GM10847 (cell line): ENCODE data around the gene OR6N2.

Source experiments
- POLR2A ChIP-seq: IDR thresholded peaks from 2 replicates; pipeline ENCODE4 v1.6.1; 2011; ENCODE audit not compliant: insufficient read length; ENCODE audit errors: extremely low read depth

The OR6N2 gene

GRCh38 chr1:158781104-158781503, at the start of gene OR6N2:
TSS of gene OR6N2 (minus strand) at chr1:158781204. CDS start at chr1:158777635, 3,569 bp downstream.
- no peak for TF ChIP-seq POLR2A

- no peak for TF ChIP-seq POLR2A
Measured at GRCh38 chr1:158830074-158830677, 49.2 kb upstream of the OR6N2 start.

DNA sequence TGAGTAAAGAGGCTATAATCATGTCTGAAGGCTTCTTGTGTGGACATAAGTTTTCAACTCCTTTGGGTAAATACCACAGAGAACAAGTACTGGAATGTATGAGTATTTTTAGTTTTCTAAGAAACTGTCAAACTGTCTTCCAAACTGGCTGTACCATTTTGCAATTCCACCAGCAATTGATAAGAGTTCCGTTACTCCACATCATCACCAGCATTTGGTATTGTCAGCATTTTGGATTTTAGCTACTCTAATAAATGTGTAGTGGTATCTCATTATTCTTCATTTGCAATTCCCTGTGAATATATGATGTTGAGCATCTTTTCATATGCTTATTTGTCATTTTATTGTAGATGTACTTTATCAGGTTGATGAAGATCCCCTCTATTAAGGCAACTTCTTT, 40.7 kb upstream of the OR6N2 start:
- TF ChIP-seq POLR2A, result no peak

- no peak for TF ChIP-seq POLR2A
Measured at GRCh38 chr1:158819461-158820443, 38.7 kb upstream of the OR6N2 start.

DNA sequence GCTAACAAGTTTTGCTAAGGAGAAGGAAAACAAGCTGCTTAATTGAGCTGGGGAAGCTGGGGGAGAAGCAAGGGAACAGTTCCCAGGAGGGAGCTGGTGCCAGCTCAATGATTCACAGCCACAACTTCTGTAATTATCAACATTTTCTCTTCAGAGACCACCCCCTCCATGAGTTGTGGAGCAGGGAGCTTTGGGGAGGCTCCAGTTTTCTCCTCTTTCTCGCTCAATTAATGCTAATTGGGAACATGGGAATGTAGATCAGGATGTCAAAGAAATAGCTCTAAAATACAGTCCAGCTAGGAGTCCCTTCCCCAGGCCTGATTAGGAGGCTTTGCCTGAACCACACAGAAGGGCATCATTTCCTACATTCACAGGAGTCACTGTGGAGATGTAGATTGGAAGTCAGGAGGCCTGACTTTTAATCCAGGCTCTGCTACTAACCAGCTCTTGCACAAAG, 38.0 kb upstream of the OR6N2 start:
- no peak for TF ChIP-seq POLR2A

DNA sequence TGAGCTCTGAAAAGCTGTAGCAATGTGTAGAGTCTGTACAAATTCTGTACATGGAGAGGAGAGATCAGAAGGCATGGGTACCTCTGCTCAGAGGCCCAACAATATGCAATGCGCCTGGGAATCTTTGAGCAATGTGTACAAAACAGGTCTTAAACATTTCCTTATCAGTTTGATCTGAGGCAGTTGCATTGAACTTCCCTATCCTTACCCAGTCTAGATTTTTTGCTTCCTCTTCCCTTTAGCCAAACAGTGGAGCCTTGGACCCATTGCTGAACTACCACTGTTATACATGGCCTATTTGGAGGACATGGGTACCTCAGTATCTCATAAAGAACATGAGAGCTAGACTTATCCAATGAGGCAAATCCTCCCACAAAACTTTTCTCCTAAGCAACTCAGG, 37.6 kb upstream of the OR6N2 start:
- TF ChIP-seq POLR2A, result no peak

GRCh38 chr1:158814970-158815369, 34.0 kb upstream of the OR6N2 start:
- TF ChIP-seq POLR2A, result no peak

DNA sequence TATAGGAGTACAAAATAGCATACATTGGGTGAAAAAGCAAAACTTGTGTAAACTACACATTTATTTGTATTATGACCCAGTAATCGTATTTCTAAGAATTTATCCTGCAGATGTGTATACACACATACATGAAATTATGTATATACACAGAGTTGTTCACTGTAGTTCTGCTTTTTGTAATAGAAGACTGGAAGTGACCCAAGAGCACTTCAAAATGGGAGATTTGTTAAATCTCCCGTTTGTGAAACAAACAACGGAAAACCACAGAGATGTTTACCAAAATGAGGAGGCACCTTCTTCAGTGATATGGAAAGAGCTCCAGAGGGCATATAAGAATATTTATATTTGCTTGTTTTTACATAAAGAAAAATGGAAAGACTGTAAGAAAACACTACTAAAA, 32.2 kb upstream of the OR6N2 start:
- no peak for TF ChIP-seq POLR2A

DNA sequence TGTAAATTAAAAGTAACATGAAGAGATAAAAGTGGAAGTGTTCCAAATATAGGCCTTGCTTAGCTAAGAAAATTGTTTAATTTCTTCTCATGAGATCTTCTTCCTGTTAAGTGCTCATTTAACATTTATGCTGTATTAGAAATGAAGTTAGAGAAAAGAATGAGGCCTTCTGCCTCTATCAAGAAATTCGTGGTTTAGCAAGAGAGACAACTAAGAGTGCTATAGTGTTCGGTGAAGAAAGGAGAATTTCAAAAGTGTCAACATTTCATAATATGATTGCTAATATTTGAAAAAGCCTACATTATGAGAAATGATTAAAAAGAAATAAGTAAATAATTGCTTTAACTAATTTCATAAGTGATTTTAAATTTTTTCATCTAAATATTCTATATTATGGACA, 31.3 kb upstream of the OR6N2 start:
- no peak for TF ChIP-seq POLR2A

- TF ChIP-seq POLR2A, result no peak
Measured at GRCh38 chr1:158810311-158810710, 29.3 kb upstream of the OR6N2 start.

DNA sequence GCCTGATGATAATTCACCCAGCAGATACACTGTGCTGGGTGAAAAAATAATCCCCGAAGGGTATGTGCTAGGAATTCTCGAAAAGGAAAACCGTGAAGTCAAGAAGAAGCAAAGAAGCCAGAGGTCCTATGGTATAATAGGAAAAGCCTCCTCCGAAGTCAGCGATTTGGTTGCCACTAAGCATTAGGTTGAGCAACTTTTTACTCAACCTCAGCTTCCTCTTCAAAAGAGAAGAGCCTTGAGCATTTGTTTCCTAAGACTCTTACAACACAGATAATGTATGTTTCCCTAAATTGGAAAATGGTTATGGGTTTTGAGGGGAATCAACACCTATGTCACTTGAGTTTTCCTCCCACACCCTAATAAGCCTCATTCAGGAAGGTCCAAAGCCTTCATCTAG, 28.9 kb upstream of the OR6N2 start:
- TF ChIP-seq POLR2A, result no peak

DNA sequence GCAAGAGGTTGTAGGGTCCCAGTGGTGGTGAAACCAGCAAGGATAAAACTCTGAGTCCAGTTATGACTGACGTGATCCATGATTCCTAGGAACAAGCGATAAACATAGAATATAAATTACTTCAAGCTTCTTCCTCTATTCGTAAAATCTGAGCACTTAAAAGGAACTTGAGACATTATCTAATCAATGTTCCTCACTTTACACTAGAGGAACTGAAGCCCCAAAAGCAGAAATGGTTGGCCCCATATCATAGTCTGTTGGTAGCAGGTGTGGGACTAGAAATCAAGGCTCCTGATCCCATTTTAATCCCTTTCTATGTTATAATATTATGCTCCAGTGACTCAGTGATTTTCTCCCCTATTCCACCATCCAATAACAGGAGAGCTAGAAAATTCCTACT, 28.3 kb upstream of the OR6N2 start:
- TF ChIP-seq POLR2A, result no peak

GRCh38 chr1:158806916-158807536, 26.0 kb upstream of the OR6N2 start:
- no peak for TF ChIP-seq POLR2A

- no peak for TF ChIP-seq POLR2A
Measured at GRCh38 chr1:158803678-158804077, 22.7 kb upstream of the OR6N2 start.

- no peak for TF ChIP-seq POLR2A
Measured at GRCh38 chr1:158801396-158801795, 20.4 kb upstream of the OR6N2 start.

DNA sequence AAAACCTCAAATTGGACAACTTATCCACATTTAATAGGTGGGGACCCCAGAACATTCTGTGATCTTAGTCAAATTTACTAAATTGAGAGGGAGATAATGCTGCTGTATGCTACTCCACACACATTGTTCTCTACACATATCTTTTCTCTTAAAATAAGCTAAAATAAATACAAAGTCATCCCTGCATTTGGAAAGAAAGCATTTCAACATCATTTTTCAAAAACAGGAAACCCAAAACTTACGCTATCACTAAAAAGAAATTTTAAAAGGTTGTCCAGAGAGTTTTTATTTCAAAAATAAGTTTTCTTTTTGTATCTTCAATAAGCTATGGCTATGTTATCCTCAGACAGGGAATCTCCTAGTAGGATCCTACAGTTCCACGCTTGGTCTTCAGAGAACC, 19.5 kb upstream of the OR6N2 start:
- TF ChIP-seq POLR2A, result no peak
